Lower lobe of right lung (tissue), 2 donors: ENCODE data around the gene ATXN7L3. TPM values are rescaled to one million over a fixed set of nuclear protein-coding genes. Genes with fewer than 3 reads are reported as not detected.

ENCODE experiments used
- ATAC-seq, 2 donors: fragments of 200-7000 bp; cut with Tn5 transposase; one replicate each; pipeline ENCODE4 v1.9.1; 2020 to 2022; ENCODE audit warnings: mild to moderate bottlenecking in 2 of 2, moderate library complexity in 2 of 2
- DNase-seq: peaks from one replicate; pipeline ENCODE4 v3.0.0-alpha.2; 2020
- H3K27ac ChIP-seq: fragments of 200-600 bp; one replicate; pipeline ENCODE4 v1.8.0; 2022
- H3K27me3 ChIP-seq: fragments of 200-600 bp; one replicate; pipeline ENCODE4 v1.8.0; 2022; ENCODE audit warnings: low read depth
- H3K36me3 ChIP-seq: fragments of 200-600 bp; one replicate; pipeline ENCODE4 v1.8.0; 2022; ENCODE audit warnings: mild to moderate bottlenecking
- H3K4me1 ChIP-seq: fragments of 200-600 bp; one replicate; pipeline ENCODE4 v1.8.0; 2022
- H3K4me3 ChIP-seq: fragments of 200-600 bp; one replicate; pipeline ENCODE4 v1.8.0; 2022; ENCODE audit warnings: mild to moderate bottlenecking
- H3K9me3 ChIP-seq: fragments of 200-600 bp; one replicate; pipeline ENCODE4 v1.8.0; 2022
- intact Hi-C: fragments of 100-400 bp; cut with DNase I; formaldehyde crosslinking; loops from one replicate; pipeline ENCODE4 v1.11.0; 2022
- total RNA-seq: library from RNA; stranded (reverse); fragmentation: NEBNext Ultra II Directional; extraction: Animal tissue kit (Norgen Biotek cat#: 25700); gene quantifications from one replicate; pipeline ENCODE4 v1.2.1, GENCODE V29; 2021
- TF ChIP-seq, protein P1 (sequence below): fragments of 200-600 bp; IDR thresholded peaks from one replicate; pipeline ENCODE4 v1.8.0; 2022; ENCODE audit warnings: antibody characterized with exemption, mild to moderate bottlenecking
- donor health status: DM: no; HTN: yes; CAD: no; lungs with severe emphysema.

The ATXN7L3 gene
- total RNA-seq, 1 donor from 2014 or later, result 67.4 TPM

DNA sequence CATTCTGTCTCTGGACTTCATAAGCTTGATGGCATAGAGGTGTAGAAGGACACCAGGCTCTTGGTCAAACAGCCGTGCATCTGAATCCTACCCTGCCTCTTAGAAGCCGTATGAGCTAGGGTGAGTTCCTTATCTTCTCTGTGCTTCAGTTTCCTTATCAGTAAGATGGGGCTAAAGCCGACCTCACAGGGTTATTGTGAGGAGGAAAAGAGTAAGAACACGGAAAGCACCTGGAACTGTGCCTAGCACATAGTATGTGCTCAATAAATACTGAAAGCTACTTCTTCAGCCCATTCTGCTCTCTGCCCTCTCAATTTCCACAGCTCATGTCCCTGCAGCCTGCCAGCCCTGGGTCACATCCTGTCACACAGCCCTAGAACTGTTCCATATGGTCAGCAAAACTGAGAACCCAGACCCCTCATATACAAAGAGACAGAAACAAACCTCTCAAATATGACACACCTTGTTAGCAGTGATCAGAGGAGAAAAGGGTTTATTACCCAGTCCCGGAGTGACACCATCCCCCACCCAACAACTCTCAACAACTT lies 36.8 kb upstream of the ATXN7L3 start:
- H3K27ac ChIP-seq, result no peak overlapping the region
- H3K9me3 ChIP-seq, result no peaks in the 10 kb centered on the region
- H3K27me3 ChIP-seq, result no peaks in the 10 kb centered on the region
- no peaks in the 10 kb centered on the region for H3K36me3 ChIP-seq
- DNase-seq, result no peak
- intact Hi-C loops, result no loop called here
- ATAC-seq, result no peak
- no peak overlapping the region for H3K4me3 ChIP-seq
- TF ChIP-seq, protein P1, sequence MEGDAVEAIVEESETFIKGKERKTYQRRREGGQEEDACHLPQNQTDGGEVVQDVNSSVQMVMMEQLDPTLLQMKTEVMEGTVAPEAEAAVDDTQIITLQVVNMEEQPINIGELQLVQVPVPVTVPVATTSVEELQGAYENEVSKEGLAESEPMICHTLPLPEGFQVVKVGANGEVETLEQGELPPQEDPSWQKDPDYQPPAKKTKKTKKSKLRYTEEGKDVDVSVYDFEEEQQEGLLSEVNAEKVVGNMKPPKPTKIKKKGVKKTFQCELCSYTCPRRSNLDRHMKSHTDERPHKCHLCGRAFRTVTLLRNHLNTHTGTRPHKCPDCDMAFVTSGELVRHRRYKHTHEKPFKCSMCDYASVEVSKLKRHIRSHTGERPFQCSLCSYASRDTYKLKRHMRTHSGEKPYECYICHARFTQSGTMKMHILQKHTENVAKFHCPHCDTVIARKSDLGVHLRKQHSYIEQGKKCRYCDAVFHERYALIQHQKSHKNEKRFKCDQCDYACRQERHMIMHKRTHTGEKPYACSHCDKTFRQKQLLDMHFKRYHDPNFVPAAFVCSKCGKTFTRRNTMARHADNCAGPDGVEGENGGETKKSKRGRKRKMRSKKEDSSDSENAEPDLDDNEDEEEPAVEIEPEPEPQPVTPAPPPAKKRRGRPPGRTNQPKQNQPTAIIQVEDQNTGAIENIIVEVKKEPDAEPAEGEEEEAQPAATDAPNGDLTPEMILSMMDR, result no peak
- H3K4me1 ChIP-seq, result no peaks in the 10 kb centered on the region

DNA sequence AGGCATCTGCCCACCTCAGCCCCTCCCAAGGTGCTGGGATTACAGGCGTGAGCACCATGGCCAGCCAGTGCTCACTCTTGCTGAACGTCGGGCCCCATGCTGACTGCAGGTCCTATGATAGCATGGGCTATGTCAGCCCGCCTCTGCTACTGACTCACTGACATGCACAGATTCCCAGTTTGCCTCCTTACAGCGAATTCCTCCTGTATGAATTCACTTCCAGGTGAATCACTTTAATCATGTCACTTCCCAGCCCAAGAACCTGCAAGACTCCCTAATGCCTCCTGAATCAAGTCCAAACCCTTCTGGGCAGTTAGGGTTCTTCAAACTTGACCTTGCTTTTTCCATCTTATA lies 35.9 kb upstream of the ATXN7L3 start:
- Histone ChIP-seq H3K36me3 (no peaks in the 10 kb centered on the region), H3K9me3 (no peaks in the 10 kb centered on the region), H3K27me3 (no peaks in the 10 kb centered on the region), H3K4me1 (no peaks in the 10 kb centered on the region), H3K4me3 (no peak overlapping the region), H3K27ac (no peak overlapping the region)
- intact Hi-C loops, result no loop called here
- TF ChIP-seq, protein P1, result no peak
- DNase-seq, result no peak
- ATAC-seq, result no peak

DNA sequence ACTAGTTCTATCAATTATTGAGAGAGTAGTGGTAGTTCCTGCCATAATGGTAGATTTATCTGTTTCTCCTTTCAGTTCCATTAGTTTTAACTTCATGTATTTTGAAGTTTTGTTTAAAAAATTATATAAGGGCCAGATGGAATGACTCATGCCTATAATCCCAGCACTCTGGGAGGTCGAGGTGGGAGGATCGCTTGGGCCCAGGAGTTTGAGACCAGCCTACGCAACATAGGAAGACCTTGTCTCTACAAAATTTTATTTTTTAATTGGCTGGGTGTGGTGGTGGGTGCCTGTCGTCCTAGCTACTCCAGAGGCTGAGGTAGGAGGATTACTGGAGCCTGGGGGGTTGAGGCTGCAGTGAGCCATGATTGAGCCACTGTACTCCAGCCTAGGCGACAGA lies 33.9 kb upstream of the ATXN7L3 start:
- H3K27me3 ChIP-seq, result no peaks in the 10 kb centered on the region
- TF ChIP-seq, protein P1, result no peak

GRCh38 chr17:44232061-44232460 lies 32.4 kb upstream of the ATXN7L3 start:
- no peak overlapping the region for H3K4me3 ChIP-seq
- no peaks in the 10 kb centered on the region for H3K27me3 ChIP-seq
- TF ChIP-seq, protein P1, result no peak
- H3K36me3 ChIP-seq, result no peaks in the 10 kb centered on the region
- no peaks in the 10 kb centered on the region for H3K4me1 ChIP-seq
- H3K27ac ChIP-seq, result no peak overlapping the region
- ATAC-seq, result no peak
- intact Hi-C loops, result no loop called here
- no peaks in the 10 kb centered on the region for H3K9me3 ChIP-seq
- DNase-seq, result no peak

More for the DNA sequence above, 33.9 kb upstream of the ATXN7L3 start:
- no peaks in the 10 kb centered on the region for H3K9me3 ChIP-seq
- DNase-seq (no peak), ATAC-seq (no peak)
- H3K4me3 ChIP-seq, result no peak overlapping the region
- no peak overlapping the region for H3K27ac ChIP-seq
- H3K4me1 ChIP-seq, result no peaks in the 10 kb centered on the region
- no peaks in the 10 kb centered on the region for H3K36me3 ChIP-seq
- intact Hi-C loops, result no loop called here

- no peak for DNase-seq
- ATAC-seq, result no peak
- no peak overlapping the region for H3K27ac ChIP-seq
- no peaks in the 10 kb centered on the region for H3K27me3 ChIP-seq
- TF ChIP-seq, protein P1, result no peak
- no peaks in the 10 kb centered on the region for H3K4me1 ChIP-seq
- H3K9me3 ChIP-seq, result no peaks in the 10 kb centered on the region
- no peaks in the 10 kb centered on the region for H3K36me3 ChIP-seq
- no peak overlapping the region for H3K4me3 ChIP-seq
- intact Hi-C loops, result no loop called here
These were observed 30.5 kb upstream of the ATXN7L3 start for GRCh38 chr17:44230140-44230539.

- H3K36me3 ChIP-seq, result no peaks in the 10 kb centered on the region
- H3K27me3 ChIP-seq, result no peaks in the 10 kb centered on the region
- no peaks in the 10 kb centered on the region for H3K9me3 ChIP-seq
- no peak overlapping the region for H3K4me3 ChIP-seq
- H3K27ac ChIP-seq, result no peak overlapping the region
- H3K4me1 ChIP-seq, result no peaks in the 10 kb centered on the region
- no peak for DNase-seq
- TF ChIP-seq, protein P1, result no peak
- intact Hi-C loops, result no loop called here
- ATAC-seq, result no peak
These were observed 29.4 kb upstream of the ATXN7L3 start for GRCh38 chr17:44229090-44229489.
